ENCODE data around the gene CIROP. TPM values are rescaled to one million over a fixed set of nuclear protein-coding genes. Genes with fewer than 3 reads are reported as not detected.
A peak's percentile ranks its signal among the peaks of the same experiment; 100 is the strongest.

The CIROP gene
- total and polyA plus RNA-seq, 11 donors = not detected

DNA sequence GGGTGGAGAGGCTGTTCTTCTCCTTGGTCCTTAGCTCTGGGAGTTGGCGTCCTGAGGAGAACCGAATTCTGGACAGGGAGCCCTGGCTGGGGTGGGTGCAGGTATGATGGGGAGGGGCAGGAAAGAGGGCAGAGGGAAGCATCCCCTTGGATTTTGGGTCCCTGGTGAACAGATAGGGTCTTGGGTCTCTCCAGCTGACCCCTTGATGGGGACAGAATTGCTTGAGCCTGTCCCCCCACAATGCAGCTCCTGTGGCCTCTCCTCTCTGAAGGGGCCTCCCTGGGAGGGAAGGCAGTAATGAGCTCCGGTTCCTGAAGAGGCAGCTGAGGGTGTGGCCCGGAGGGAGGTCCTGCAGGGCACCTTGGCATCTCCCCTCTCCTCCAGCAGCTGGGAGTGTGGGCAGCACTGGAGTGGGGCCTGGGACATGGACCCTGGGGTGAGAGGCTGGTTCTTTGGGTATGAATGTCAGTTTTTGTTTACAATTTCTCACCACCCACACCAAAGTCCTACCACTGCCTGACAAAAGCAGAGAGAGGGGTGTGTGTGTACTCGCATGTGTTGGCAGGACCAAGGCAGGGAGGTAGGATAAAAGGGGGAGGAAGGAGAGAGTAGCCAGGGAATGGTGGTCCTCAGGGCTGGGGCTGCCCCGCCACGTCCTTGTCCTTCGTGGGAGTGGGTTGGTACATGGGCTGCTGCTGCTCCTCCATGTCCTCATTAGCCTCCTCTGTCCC is 21.9 kb upstream of the CIROP start:
- Histone ChIP-seq H3K4me3 (no peak overlapping the region), H3K27me3 (no peaks in the 10 kb centered on the region), H3K4me1 (peaks cover 0 to 22% (median 3%) of the 10 kb centered on the region in 12 donors), H3K9me3 (no peaks in the 10 kb centered on the region), H3K36me3 (peaks cover 0 to 31% (median 5%) of the 10 kb centered on the region in 9 donors), H3K27ac (no peak overlapping the region)
- intact Hi-C loops (cut with DNase I) = loop anchor here in 3 of 10 donors (10.0 kb wide), 2 partner anchors 168 to 248 kb away; partner anchors contain the start of genes CMTM5 (in 1 of the 3) and IL25 (in 1 of the 3)
- WGBS, 4 donors = 87 to 93% (median 87%) methylated on average over 8 of the region's 8 CpGs
- TF ChIP-seq POLR2A (IDR thresholded peaks at IDR 0.05) = no peak
- TF ChIP-seq, protein P1, sequence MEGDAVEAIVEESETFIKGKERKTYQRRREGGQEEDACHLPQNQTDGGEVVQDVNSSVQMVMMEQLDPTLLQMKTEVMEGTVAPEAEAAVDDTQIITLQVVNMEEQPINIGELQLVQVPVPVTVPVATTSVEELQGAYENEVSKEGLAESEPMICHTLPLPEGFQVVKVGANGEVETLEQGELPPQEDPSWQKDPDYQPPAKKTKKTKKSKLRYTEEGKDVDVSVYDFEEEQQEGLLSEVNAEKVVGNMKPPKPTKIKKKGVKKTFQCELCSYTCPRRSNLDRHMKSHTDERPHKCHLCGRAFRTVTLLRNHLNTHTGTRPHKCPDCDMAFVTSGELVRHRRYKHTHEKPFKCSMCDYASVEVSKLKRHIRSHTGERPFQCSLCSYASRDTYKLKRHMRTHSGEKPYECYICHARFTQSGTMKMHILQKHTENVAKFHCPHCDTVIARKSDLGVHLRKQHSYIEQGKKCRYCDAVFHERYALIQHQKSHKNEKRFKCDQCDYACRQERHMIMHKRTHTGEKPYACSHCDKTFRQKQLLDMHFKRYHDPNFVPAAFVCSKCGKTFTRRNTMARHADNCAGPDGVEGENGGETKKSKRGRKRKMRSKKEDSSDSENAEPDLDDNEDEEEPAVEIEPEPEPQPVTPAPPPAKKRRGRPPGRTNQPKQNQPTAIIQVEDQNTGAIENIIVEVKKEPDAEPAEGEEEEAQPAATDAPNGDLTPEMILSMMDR (IDR thresholded peaks at IDR 0.05) = no peak
- ATAC-seq = no peak
- no peak for DNase-seq

DNA sequence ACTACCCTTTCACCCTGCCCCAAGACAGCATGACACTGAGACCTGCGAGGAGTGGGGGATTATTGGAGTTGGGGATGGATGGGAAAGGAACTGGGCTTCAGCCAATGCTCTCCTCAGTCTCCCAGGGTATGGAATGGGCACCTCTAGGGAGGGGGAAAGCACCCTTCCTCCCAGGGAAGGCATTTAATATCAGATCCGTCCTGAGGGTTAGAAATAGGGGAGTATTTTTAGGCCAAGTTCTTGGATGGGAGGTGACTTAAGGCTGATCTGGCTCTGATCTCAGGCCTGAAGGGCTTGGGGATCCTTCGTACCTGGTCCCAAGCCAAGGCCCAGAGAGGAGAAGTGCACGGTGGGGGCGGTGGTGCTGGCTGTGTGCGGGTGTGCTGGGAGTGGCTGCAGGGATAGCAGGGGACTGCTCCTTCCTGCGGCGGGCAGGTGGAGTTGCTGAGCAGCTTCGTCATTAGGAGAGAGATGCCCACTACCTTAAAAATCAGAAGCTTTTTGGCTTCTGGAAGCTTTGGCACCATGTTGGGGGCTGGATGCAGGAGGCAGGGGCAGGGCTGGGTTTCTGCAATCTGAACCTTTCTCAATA is 21.2 kb upstream of the CIROP start:
- ATAC-seq (peak in 1 of 4 donors; percentile 14), DNase-seq (no peak)
- intact Hi-C loops (cut with DNase I) = loop anchor here in 3 of 10 donors (10.0 kb wide), 2 partner anchors 169 to 249 kb away; partner anchors contain the start of genes CMTM5 (in 1 of the 3) and IL25 (in 1 of the 3)

DNA sequence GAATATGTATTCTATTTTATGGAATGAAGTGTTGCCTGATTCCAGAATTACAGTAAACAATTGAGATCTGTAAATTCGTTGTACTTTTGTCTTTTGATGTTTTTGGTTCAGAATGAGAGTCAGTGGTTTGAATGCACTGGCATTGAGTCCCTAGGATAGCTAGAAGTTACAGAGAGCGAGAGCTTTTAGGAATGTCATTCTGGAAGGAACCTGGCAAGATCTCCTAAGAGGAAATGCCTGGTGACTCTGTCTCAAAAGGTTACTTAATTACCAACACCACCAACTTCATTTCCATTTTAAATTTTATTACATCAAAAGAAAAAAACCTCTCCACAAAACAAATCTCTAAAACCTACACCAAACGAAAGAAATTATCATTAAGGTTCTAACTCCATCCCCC is 20.2 kb upstream of the CIROP start:
- DNase-seq = no peak
- H3K4me3 ChIP-seq = no peak overlapping the region
- no peak overlapping the region for H3K27ac ChIP-seq
- no peaks in the 10 kb centered on the region for H3K27me3 ChIP-seq
- H3K36me3 ChIP-seq = peaks cover 0 to 30% (median 5%) of the 10 kb centered on the region in 9 donors
- H3K9me3 ChIP-seq = no peaks in the 10 kb centered on the region
- WGBS, 4 donors = 62 to 72% (median 67%) methylated on average over 3 of the region's 3 CpGs
- no peak for ATAC-seq
- TF ChIP-seq POLR2A (IDR thresholded peaks at IDR 0.05) = no peak
- TF ChIP-seq, protein P1 (IDR thresholded peaks at IDR 0.05) = no peak
- intact Hi-C loops (cut with DNase I) = loop anchor here in 3 of 10 donors (10.0 kb wide), 2 partner anchors 170 to 250 kb away; partner anchors contain the start of genes CMTM5 (in 1 of the 3) and IL25 (in 1 of the 3)
- peaks cover 0 to 25% (median 8%) of the 10 kb centered on the region in 12 donors for H3K4me1 ChIP-seq

More for the DNA sequence above, 21.2 kb upstream of the CIROP start:
- Histone ChIP-seq H3K36me3 (peaks cover 0 to 31% (median 5%) of the 10 kb centered on the region in 9 donors), H3K9me3 (no peaks in the 10 kb centered on the region), H3K27ac (no peak overlapping the region), H3K4me1 (peaks cover 0 to 29% (median 6%) of the 10 kb centered on the region in 12 donors), H3K27me3 (no peaks in the 10 kb centered on the region), H3K4me3 (no peak overlapping the region)
- TF ChIP-seq, protein P1 (IDR thresholded peaks at IDR 0.05) = no peak
- TF ChIP-seq POLR2A (IDR thresholded peaks at IDR 0.05) = no peak
- WGBS, 4 donors = 58 to 64% (median 61%) methylated on average over 9 of the region's 9 CpGs

All from heart left ventricle (tissue), 16 donors.